ENCODE measurements around the gene U2AF1L4.

- TF ChIP-seq CTCF (IDR thresholded peaks at IDR 0.05) (no peak), POLR2AphosphoS5 (IDR thresholded peaks at IDR 0.05) (no peak), POLR2A (IDR thresholded peaks at IDR 0.05) (no peak)
Observed at GRCh38 chr19:35768082-35768421, 22.8 kb upstream of the U2AF1L4 start.

All from transverse colon (tissue), 4 donors.